Left ventricle myocardium inferior (tissue), 1 donor: ENCODE data around the gene DAB1. TPM values are rescaled to one million over a fixed set of nuclear protein-coding genes. Genes with fewer than 3 reads are reported as not detected.

Source experiments
- DNase-seq: peaks from one replicate; pipeline ENCODE4 v3.0.0-alpha.2; 2020
- H3K27ac ChIP-seq: fragments of 200-600 bp; replicated peaks from 2 replicates; pipeline ENCODE4 v1.8.0; 2021
- H3K27me3 ChIP-seq: fragments of 200-600 bp; 2 replicates; pipeline ENCODE4 v1.8.0; 2021; ENCODE audit warnings: low read depth
- H3K36me3 ChIP-seq: fragments of 200-600 bp; 2 replicates; pipeline ENCODE4 v1.8.0; 2021
- H3K4me1 ChIP-seq: fragments of 200-600 bp; 2 replicates; pipeline ENCODE4 v1.8.0; 2021
- H3K4me3 ChIP-seq: fragments of 200-600 bp; 2 replicates; pipeline ENCODE4 v1.8.0; 2021; ENCODE audit warnings: mild to moderate bottlenecking, moderate library complexity
- H3K9me3 ChIP-seq: fragments of 200-600 bp; replicated peaks from 2 replicates; pipeline ENCODE4 v1.8.0; 2021
- intact Hi-C: fragments of 100-400 bp; cut with micrococcal nuclease; formaldehyde crosslinking; loops from one replicate; pipeline ENCODE4 v1.11.0; 2022
- total RNA-seq: library from RNA; stranded (reverse); fragmentation: NEBNext Ultra II Directional; extraction: Animal tissue kit (Norgen Biotek cat#: 25700); gene quantifications from one replicate; pipeline ENCODE4 v1.2.1, GENCODE V29; 2021
- TF ChIP-seq, protein P1 (sequence below): fragments of 200-600 bp; IDR thresholded peaks from 2 replicates; pipeline ENCODE4 v1.8.0; 2021; ENCODE audit warnings: antibody characterized with exemption, mild to moderate bottlenecking, borderline replicate concordance
- donor health status: DM: no; HTN: yes; CAD: no; lungs with severe emphysema.

The DAB1 gene
- total RNA-seq, 1 donor from 2014 or later: 0.77 TPM

DNA sequence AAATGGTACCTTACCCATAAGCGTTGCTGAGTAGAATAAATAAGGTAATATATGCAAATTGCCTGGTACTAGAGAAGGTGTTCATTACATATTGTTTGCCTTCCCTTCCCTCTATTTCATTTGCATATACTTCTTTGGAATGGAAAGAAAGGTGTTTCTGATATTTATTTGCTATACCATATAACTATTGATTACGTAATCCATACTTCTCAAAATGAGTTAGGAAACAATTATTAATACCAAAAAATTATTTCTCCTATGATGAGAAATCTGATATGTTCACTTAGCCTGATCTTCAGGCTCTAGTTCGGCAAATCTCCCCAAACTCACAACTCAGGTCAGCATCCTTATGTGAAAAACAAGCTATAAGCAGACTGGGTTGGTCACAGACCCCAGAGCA, 119.3 kb downstream of the DAB1 start:
- no peaks in the 10 kb centered on the region for H3K4me1 ChIP-seq
- no peak for DNase-seq
- no peaks in the 10 kb centered on the region for H3K9me3 ChIP-seq
- H3K36me3 ChIP-seq: no peaks in the 10 kb centered on the region
- no peaks in the 10 kb centered on the region for H3K27me3 ChIP-seq
- H3K27ac ChIP-seq: no peak overlapping the region
- H3K4me3 ChIP-seq: no peak overlapping the region
- TF ChIP-seq, protein P1, sequence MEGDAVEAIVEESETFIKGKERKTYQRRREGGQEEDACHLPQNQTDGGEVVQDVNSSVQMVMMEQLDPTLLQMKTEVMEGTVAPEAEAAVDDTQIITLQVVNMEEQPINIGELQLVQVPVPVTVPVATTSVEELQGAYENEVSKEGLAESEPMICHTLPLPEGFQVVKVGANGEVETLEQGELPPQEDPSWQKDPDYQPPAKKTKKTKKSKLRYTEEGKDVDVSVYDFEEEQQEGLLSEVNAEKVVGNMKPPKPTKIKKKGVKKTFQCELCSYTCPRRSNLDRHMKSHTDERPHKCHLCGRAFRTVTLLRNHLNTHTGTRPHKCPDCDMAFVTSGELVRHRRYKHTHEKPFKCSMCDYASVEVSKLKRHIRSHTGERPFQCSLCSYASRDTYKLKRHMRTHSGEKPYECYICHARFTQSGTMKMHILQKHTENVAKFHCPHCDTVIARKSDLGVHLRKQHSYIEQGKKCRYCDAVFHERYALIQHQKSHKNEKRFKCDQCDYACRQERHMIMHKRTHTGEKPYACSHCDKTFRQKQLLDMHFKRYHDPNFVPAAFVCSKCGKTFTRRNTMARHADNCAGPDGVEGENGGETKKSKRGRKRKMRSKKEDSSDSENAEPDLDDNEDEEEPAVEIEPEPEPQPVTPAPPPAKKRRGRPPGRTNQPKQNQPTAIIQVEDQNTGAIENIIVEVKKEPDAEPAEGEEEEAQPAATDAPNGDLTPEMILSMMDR: no peak
- intact Hi-C loops: no loop called here

DNA sequence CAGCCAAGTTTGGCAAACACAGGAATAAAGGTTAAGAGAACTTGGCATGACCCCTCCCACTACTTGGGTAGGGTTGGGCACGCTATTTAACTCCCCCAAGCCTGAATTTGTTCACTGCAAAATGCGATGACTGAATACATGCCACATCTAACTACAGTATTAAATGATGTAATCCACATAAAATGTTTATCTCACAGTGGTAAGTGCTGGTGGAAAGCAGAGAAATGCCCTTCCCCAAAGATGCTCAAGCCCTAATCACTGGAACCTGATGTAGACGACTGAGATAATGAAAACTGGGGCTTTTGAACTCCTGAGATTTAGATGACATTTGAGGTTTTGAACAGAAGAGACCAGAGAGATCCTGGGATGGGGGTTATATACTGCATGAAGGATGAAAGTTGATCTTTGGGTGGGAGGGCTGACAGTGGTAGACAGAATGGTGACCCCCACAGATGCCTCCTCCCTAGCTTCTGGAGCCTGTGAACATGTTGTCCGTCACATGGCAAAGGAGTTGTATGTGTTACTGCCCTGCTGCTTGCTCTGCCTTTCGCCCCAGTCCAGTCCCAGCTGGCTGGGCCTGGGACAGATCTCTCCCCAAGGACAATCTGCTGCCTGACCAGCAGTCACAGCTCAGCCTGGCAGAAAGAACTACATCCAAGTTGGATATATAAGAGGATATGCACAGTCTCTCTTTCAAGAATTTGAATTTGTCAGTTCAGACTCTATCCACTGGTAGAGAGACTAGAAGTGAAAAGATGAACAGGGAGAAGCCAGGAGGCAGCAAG, 120.9 kb downstream of the DAB1 start:
- TF ChIP-seq, protein P1: no peak
- Histone ChIP-seq H3K4me3 (no peak overlapping the region), H3K27ac (no peak overlapping the region), H3K4me1 (no peaks in the 10 kb centered on the region), H3K36me3 (no peaks in the 10 kb centered on the region), H3K9me3 (no peaks in the 10 kb centered on the region), H3K27me3 (no peaks in the 10 kb centered on the region)
- no peak for DNase-seq
- intact Hi-C loops: no loop called here

DNA sequence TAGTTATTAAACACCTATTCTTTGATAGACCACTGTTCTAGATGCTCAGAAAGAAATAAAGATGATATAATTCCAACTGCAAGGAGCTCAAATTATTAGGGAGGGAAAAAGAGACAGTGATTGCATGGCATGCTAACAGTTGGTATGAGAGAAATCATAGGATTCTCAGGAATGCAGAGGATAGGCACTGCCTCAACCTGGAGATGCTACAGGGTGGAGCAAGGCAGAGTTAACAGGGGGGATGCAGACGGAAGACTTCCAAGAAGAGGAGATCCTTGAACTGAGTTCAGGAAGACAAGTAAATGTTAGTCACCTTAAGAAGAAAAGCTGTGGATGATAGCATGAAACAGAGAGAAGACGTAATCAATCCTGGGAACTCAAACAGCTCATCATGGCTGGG, 123.7 kb downstream of the DAB1 start:
- TF ChIP-seq, protein P1: no peak
- DNase-seq: no peak
- H3K4me1 ChIP-seq: no peaks in the 10 kb centered on the region
- H3K4me3 ChIP-seq: no peak overlapping the region
- intact Hi-C loops: no loop called here
- H3K27me3 ChIP-seq: no peaks in the 10 kb centered on the region
- no peaks in the 10 kb centered on the region for H3K36me3 ChIP-seq
- H3K27ac ChIP-seq: no peak overlapping the region
- H3K9me3 ChIP-seq: no peaks in the 10 kb centered on the region

DNA sequence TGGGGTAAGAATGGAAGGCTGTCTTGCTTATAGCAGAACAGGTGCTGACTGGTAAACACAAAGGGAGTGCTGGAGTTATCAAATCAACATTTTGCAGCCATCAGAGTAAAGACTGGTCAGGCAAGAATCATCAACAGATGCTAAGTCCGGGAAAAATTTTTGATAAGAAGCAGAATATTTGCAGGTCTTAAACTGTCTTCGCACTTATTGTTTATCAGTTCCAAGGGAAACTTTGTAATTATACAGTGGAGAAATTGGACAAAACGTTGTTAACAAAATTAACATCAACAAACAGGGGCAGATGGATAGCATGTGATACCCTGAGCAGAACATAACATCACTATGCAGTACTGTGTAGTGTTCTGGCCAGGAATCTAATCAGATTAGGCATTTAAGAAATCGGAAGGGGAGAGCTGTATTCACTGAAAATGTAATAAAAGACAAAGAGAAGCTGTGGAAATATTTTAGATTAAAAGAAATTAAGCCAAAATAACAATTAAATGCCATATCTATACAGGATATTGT, 127.1 kb downstream of the DAB1 start:
- no peak overlapping the region for H3K27ac ChIP-seq
- TF ChIP-seq, protein P1: no peak
- intact Hi-C loops: no loop called here
- H3K27me3 ChIP-seq: no peaks in the 10 kb centered on the region
- H3K4me3 ChIP-seq: no peak overlapping the region
- H3K9me3 ChIP-seq: no peaks in the 10 kb centered on the region
- H3K36me3 ChIP-seq: no peaks in the 10 kb centered on the region
- DNase-seq: no peak
- no peaks in the 10 kb centered on the region for H3K4me1 ChIP-seq

DNA sequence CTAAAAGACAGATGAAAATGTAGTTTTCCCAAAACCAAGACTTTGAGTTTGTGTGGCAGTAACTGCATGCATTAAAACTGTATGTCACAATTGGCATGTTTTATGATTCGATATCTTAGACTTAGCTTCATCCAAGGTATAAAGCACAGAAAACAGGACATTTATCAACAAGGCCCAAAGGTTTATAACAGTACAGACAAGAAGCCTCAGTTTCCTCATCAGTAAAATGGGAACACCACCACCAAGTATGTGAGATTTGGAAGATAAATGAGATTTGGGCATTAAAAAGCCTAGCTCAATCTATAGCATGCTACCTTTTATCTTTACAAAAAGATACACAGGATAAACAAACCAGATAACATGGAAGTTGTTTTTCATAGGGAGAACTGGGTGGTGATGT, 128.5 kb downstream of the DAB1 start:
- H3K4me1 ChIP-seq: no peaks in the 10 kb centered on the region
- H3K9me3 ChIP-seq: no peaks in the 10 kb centered on the region
- intact Hi-C loops: no loop called here
- H3K4me3 ChIP-seq: no peak overlapping the region
- H3K27me3 ChIP-seq: no peaks in the 10 kb centered on the region
- H3K27ac ChIP-seq: no peak overlapping the region
- no peak for DNase-seq
- no peaks in the 10 kb centered on the region for H3K36me3 ChIP-seq
- TF ChIP-seq, protein P1: no peak
